Body of pancreas (tissue), 4 donors: ENCODE results near the gene CCDC91. TPM values are rescaled to one million over a fixed set of nuclear protein-coding genes. Genes with fewer than 3 reads are reported as not detected.
A peak's percentile ranks its signal among the peaks of the same experiment; 100 is the strongest.

Source experiments
- ATAC-seq: fragments of 150-250 bp; one replicate; pipeline ENCODE4 v1.9.1; 2016
- DNase-seq, 4 donors: peaks; one replicate each; pipeline ENCODE4 v3.0.0-alpha.2; 2019
- H3K27ac ChIP-seq, 4 donors: fragments of 200-600 bp; sonication (generic); 1 replicate in 3 of 4; 2 replicates in 1 of 4; pipeline versions ENCODE4 v1.5.1 to v1.6.1; 2016 to 2019; ENCODE audit warnings: mild to moderate bottlenecking in 1 of 4, mixed read lengths in 1 of 4, moderate library complexity in 1 of 4
- H3K27me3 ChIP-seq, 2 donors: fragments of 200-600 bp; sonication (generic); one replicate each; pipeline ENCODE4 v1.6.0; 2016; ENCODE audit warnings: mild to moderate bottlenecking in 1 of 2
- H3K36me3 ChIP-seq, 2 donors: fragments of 200-600 bp; sonication (generic); replicated peaks in 1 of 2; 2 replicates each; pipeline ENCODE4 v1.5.1; 2016; ENCODE audit warnings: low read depth in 2 of 2; ENCODE audit not compliant: insufficient read depth in 1 of 2
- H3K4me1 ChIP-seq: fragments of 200-600 bp; sonication (generic); one replicate; pipeline ENCODE4 v1.6.0; 2016
- H3K4me3 ChIP-seq, 2 donors: fragments of 200-600 bp; sonication (generic); 1 replicate in 1 of 2; 2 replicates in 1 of 2; pipeline ENCODE4 v1.5.1; 2016 to 2019
- H3K9me3 ChIP-seq, 3 donors: fragments of 200-600 bp; sonication (generic); 1 replicate in 2 of 3; 2 replicates in 1 of 3; pipeline ENCODE4 v1.5.1; 2016
- POLR2A ChIP-seq, 3 donors: fragments of 450-650 bp; IDR thresholded peaks; one replicate each; pipeline ENCODE4 v1.6.1; 2016; ENCODE audit warnings: antibody characterized with exemption in 3 of 3, mild to moderate bottlenecking in 2 of 3
- WGBS, 2 donors: methylation state at CpG; one replicate each; pipeline ENCODE4 v1.1.5; 2017; 5-methylcytosine and 5-hydroxymethylcytosine counted together
- intact Hi-C: fragments of 100-400 bp; cut with DNase I; formaldehyde crosslinking; loops from one replicate; pipeline ENCODE4 v1.15.1; 2023
- total RNA-seq, 2 donors: library from RNA; depleted of rRNA; stranded (reverse); fragments of >200 nt; gene quantifications; one replicate each; pipeline ENCODE4 v1.1.0, GENCODE V29; 2016
- TF ChIP-seq, protein P1 (sequence below), 7 experiments: fragments of 450-650 bp in 4 of 7; fragments of 200-600 bp in 3 of 7; sonication (generic) in 3 of 7; IDR thresholded peaks; one replicate each; pipeline ENCODE4 v1.5.1; 2016 to 2019; ENCODE audit warnings: antibody characterized with exemption in 7 of 7

Gene CCDC91
- total RNA-seq, 2 donors from 2014 or later, result 31.9 to 35.6 TPM

DNA sequence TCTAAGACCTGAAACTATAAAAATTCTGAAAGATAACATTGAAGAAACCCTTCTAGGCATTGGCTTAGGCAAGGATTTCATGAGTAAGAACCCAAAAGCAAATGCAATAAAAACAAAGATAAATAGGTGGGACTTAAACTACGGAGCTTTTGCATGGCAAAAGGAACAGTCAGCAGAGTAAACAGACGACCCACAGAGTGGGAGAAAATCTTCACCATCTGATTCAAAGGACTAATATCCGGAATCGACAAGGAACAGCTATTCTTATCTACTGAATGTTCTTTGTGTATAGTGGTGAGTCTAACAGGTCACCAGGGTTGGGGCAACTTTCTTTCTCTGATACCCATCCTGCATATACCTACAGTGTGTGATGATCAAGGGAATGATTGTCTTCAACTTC is 198.6 kb downstream of the CCDC91 start:
- intact Hi-C loops, result no loop called here
- H3K27me3 ChIP-seq, result no peaks in the 10 kb centered on the region
- TF ChIP-seq, protein P1, sequence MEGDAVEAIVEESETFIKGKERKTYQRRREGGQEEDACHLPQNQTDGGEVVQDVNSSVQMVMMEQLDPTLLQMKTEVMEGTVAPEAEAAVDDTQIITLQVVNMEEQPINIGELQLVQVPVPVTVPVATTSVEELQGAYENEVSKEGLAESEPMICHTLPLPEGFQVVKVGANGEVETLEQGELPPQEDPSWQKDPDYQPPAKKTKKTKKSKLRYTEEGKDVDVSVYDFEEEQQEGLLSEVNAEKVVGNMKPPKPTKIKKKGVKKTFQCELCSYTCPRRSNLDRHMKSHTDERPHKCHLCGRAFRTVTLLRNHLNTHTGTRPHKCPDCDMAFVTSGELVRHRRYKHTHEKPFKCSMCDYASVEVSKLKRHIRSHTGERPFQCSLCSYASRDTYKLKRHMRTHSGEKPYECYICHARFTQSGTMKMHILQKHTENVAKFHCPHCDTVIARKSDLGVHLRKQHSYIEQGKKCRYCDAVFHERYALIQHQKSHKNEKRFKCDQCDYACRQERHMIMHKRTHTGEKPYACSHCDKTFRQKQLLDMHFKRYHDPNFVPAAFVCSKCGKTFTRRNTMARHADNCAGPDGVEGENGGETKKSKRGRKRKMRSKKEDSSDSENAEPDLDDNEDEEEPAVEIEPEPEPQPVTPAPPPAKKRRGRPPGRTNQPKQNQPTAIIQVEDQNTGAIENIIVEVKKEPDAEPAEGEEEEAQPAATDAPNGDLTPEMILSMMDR (IDR thresholded peaks at IDR 0.05), result no peak
- TF ChIP-seq POLR2A (IDR thresholded peaks at IDR 0.05), result no peak
- H3K27ac ChIP-seq, result no peak overlapping the region
- no peaks in the 10 kb centered on the region for H3K4me1 ChIP-seq
- H3K4me3 ChIP-seq, result no peak overlapping the region
- H3K36me3 ChIP-seq, result peaks cover 0 to 2% of the 10 kb centered on the region in 2 donors
- DNase-seq (no peak), ATAC-seq (no peak)
- H3K9me3 ChIP-seq, result peaks cover 0 to 3% (median 0%) of the 10 kb centered on the region in 3 donors
- WGBS, 2 donors, result 72 to 76% methylated on average over 4 of the region's 4 CpGs

DNA sequence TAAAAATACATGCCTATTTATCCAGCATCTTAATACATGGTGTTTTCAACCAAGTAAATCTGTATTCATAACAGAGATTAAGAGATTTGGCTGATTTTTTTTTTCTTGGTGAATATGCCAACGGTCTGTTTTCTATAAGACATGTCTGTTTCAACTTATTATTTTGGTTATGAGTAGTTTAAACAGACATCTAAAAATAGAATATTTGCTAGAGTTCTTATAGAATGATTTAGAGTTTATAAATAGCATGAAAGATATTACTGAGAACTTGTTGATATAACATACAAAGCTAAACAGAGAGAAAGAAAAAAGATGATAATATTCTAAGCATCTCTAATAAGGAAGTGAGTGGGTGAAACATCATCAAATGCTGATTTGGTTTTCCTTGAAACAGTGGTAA is 199.9 kb downstream of the CCDC91 start:
- WGBS, 2 donors, result 81 to 82% methylated on average over 1 of the region's 1 CpG
- DNase-seq (no peak), ATAC-seq (no peak)
- no peak overlapping the region for H3K4me3 ChIP-seq
- peaks cover 0 to 2% of the 10 kb centered on the region in 2 donors for H3K36me3 ChIP-seq
- H3K9me3 ChIP-seq, result peaks cover 0 to 3% (median 0%) of the 10 kb centered on the region in 3 donors
- TF ChIP-seq POLR2A (IDR thresholded peaks at IDR 0.05), result no peak
- TF ChIP-seq, protein P1 (IDR thresholded peaks at IDR 0.05), result no peak
- no peaks in the 10 kb centered on the region for H3K27me3 ChIP-seq
- H3K4me1 ChIP-seq, result no peaks in the 10 kb centered on the region
- intact Hi-C loops, result no loop called here
- H3K27ac ChIP-seq, result no peak overlapping the region

DNA sequence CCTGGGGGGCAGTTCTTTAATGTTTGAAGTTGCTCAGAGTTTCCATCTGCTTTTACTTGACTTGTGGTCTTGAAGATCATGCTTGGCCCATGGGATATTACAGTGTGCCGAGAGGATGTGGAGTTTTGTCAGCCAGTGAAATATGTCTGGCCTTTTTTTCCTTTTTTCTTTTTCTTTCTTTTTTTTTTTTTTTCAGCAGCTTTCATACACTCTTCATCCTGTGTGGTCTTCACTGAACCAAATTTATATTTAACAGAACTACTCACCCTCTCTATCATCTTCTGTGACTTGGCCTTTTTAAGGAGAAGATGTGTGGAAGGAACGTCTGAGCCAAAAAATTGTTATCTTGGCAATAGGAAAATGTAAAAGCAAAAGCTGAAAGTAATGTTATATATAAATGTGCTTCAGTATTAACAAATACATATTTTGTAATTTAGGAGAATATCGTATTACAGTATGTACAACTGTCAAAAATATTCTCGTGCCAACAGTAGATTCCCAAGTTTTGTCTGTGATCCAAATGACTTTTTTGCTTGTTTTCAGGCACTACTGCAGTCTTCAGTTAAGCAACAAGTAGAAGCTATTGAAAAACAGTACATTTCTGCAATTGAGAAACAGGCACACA is 200.6 kb downstream of the CCDC91 start:
- H3K27me3 ChIP-seq, result no peaks in the 10 kb centered on the region
- H3K4me1 ChIP-seq, result no peaks in the 10 kb centered on the region
- H3K36me3 ChIP-seq, result peaks cover 0 to 2% of the 10 kb centered on the region in 2 donors
- ATAC-seq (no peak), DNase-seq (peak in 1 of 4 donors; percentile 6)
- H3K9me3 ChIP-seq, result peaks cover 0 to 3% (median 0%) of the 10 kb centered on the region in 3 donors
- intact Hi-C loops, result no loop called here
- no peak overlapping the region for H3K4me3 ChIP-seq
- H3K27ac ChIP-seq, result no peak overlapping the region
- 85% methylated on average over 4 of the region's 4 CpGs for WGBS, 2 donors
- no peak for TF ChIP-seq POLR2A (IDR thresholded peaks at IDR 0.05)
- TF ChIP-seq, protein P1 (IDR thresholded peaks at IDR 0.05), result no peak

DNA sequence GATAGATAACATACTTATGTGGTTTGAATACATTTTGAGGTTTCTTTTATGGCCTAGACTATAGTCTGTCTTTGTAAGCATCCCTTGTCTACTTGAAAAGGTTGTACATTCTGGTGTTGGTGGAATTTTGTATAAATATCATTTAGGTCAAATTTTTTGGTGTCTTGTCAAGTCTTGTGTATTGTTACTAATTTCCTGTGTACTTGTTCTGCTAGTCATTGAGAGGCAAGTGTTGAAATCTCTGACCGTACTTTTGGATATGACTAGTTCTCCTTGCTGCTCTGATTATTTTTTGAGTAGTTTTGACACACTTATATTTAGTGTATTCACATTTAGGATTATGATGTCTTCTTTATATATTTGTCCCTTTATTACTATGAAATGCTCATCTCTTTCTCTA is 219.6 kb downstream of the CCDC91 start:
- Histone ChIP-seq H3K27ac (no peak overlapping the region), H3K4me3 (no peak overlapping the region), H3K9me3 (no peaks in the 10 kb centered on the region), H3K4me1 (no peaks in the 10 kb centered on the region), H3K36me3 (no peaks in the 10 kb centered on the region), H3K27me3 (no peaks in the 10 kb centered on the region)
- WGBS, 2 donors, result 77 to 97% methylated on average over 1 of the region's 1 CpG
- no peak for ATAC-seq
- no peak for DNase-seq
- intact Hi-C loops, result no loop called here
- TF ChIP-seq POLR2A (IDR thresholded peaks at IDR 0.05), result no peak
- TF ChIP-seq, protein P1 (IDR thresholded peaks at IDR 0.05), result no peak
